ENCODE results near the gene ZSWIM6. TPM values are rescaled to one million over a fixed set of nuclear protein-coding genes. Genes with fewer than 3 reads are reported as not detected.

ZSWIM6 gene
- total RNA-seq, 2 experiments from 2014 or later = 4.1 TPM

- Histone ChIP-seq H3K27me3 (ENCODE audit: control insufficient read depth in 1 of 2, insufficient read depth in 2 of 2, low read length in 2 of 2) (peaks cover 0 to 8% of the 10 kb centered on the region in 2 experiments), H3K9me3 (ENCODE audit: control insufficient read depth in 1 of 2, insufficient read depth in 1 of 2, low read length in 2 of 2) (no peaks in the 10 kb centered on the region), H3K27ac (ENCODE audit: low read depth in 1 of 2, low read length in 2 of 2) (no peak overlapping the region), H3K4me3 (ENCODE audit: low read length) (no peak overlapping the region), H3K4me1 (ENCODE audit: insufficient read depth, low read length) (no peaks in the 10 kb centered on the region), H3K36me3 (ENCODE audit: insufficient read depth, low read length) (no peaks in the 10 kb centered on the region)
- H3K27ac Mint-ChIP-seq = no peak overlapping the region
- ChIA-PET POLR2A (no interaction called here), CTCF (no interaction called here)
- no peaks in the 10 kb centered on the region for H3K9me3 Mint-ChIP-seq
- no peak overlapping the region for H3K4me3 Mint-ChIP-seq
- peaks cover 16% of the 10 kb centered on the region for H3K27me3 Mint-ChIP-seq
- ATAC-seq (ENCODE audit: poor library complexity) = peak; percentile 68
- H3K36me3 Mint-ChIP-seq (ENCODE audit: low read depth) = no peaks in the 10 kb centered on the region
- no peaks in the 10 kb centered on the region for H3K4me1 Mint-ChIP-seq (ENCODE audit: low read depth)
- no peak for TF ChIP-seq CTCF (IDR thresholded peaks at IDR 0.05)
- intact Hi-C loops (cut with DNase I, micrococcal nuclease) = no loop called here
- DNase-seq = peak in 3 of 14 experiments; percentile 6 to 58 (median 31)
Measured at GRCh38 chr5:61304590-61305381, 27.3 kb upstream of the ZSWIM6 start.

GRCh38 chr5:61306531-61307131, 25.4 kb upstream of the ZSWIM6 start:
- Histone ChIP-seq H3K36me3 (ENCODE audit: insufficient read depth, low read length) (no peaks in the 10 kb centered on the region), H3K4me3 (ENCODE audit: low read length) (no peak overlapping the region), H3K27me3 (ENCODE audit: control insufficient read depth in 1 of 2, insufficient read depth in 2 of 2, low read length in 2 of 2) (peaks cover 0 to 8% of the 10 kb centered on the region in 2 experiments), H3K9me3 (ENCODE audit: control insufficient read depth in 1 of 2, insufficient read depth in 1 of 2, low read length in 2 of 2) (no peaks in the 10 kb centered on the region), H3K27ac (ENCODE audit: low read depth in 1 of 2, low read length in 2 of 2) (no peak overlapping the region), H3K4me1 (ENCODE audit: insufficient read depth, low read length) (no peaks in the 10 kb centered on the region)
- H3K4me3 Mint-ChIP-seq = no peak overlapping the region
- no peaks in the 10 kb centered on the region for H3K4me1 Mint-ChIP-seq (ENCODE audit: low read depth)
- ChIA-PET CTCF (interaction anchor here (0.5 kb wide), 1 partner anchor 78 kb away, joined by 3 read pairs; no protein-coding TSS in a partner anchor), POLR2A (no interaction called here)
- H3K27ac Mint-ChIP-seq = no peak overlapping the region
- peaks cover 16% of the 10 kb centered on the region for H3K27me3 Mint-ChIP-seq
- H3K9me3 Mint-ChIP-seq = no peaks in the 10 kb centered on the region
- TF ChIP-seq CTCF (IDR thresholded peaks at IDR 0.05) = no peak
- ATAC-seq (ENCODE audit: poor library complexity) (no peak), DNase-seq (peak in 2 of 14 experiments; percentile 21 to 36)
- intact Hi-C loops (cut with DNase I, micrococcal nuclease) = no loop called here
- H3K36me3 Mint-ChIP-seq (ENCODE audit: low read depth) = no peaks in the 10 kb centered on the region

GRCh38 chr5:61307191-61307590, 24.9 kb upstream of the ZSWIM6 start:
- Histone ChIP-seq H3K27me3 (ENCODE audit: control insufficient read depth in 1 of 2, insufficient read depth in 2 of 2, low read length in 2 of 2) (peaks cover 0 to 8% of the 10 kb centered on the region in 2 experiments), H3K27ac (ENCODE audit: low read depth in 1 of 2, low read length in 2 of 2) (no peak overlapping the region), H3K4me3 (ENCODE audit: low read length) (no peak overlapping the region), H3K9me3 (ENCODE audit: control insufficient read depth in 1 of 2, insufficient read depth in 1 of 2, low read length in 2 of 2) (no peaks in the 10 kb centered on the region), H3K4me1 (ENCODE audit: insufficient read depth, low read length) (no peaks in the 10 kb centered on the region), H3K36me3 (ENCODE audit: insufficient read depth, low read length) (no peaks in the 10 kb centered on the region)
- intact Hi-C loops (cut with DNase I, micrococcal nuclease) = no loop called here
- Mint-ChIP-seq H3K4me1 (ENCODE audit: low read depth) (no peaks in the 10 kb centered on the region), H3K27me3 (peaks cover 16% of the 10 kb centered on the region), H3K36me3 (ENCODE audit: low read depth) (no peaks in the 10 kb centered on the region), H3K27ac (no peak overlapping the region), H3K9me3 (no peaks in the 10 kb centered on the region), H3K4me3 (no peak overlapping the region)
- DNase-seq (no peak), ATAC-seq (ENCODE audit: poor library complexity) (no peak)
- POLR2A ChIA-PET = no interaction called here
- CTCF ChIA-PET = interaction anchor here (0.5 kb wide), 1 partner anchor 77 kb away, joined by 3 read pairs; no protein-coding TSS in a partner anchor
- no peak for TF ChIP-seq CTCF (IDR thresholded peaks at IDR 0.05)
